ENCODE measurements around the gene RPLP1. TPM values are rescaled to one million over a fixed set of nuclear protein-coding genes. Genes with fewer than 3 reads are reported as not detected.

The RPLP1 gene
- total RNA-seq, 1 donor from 2014 or later, result 119 TPM

DNA sequence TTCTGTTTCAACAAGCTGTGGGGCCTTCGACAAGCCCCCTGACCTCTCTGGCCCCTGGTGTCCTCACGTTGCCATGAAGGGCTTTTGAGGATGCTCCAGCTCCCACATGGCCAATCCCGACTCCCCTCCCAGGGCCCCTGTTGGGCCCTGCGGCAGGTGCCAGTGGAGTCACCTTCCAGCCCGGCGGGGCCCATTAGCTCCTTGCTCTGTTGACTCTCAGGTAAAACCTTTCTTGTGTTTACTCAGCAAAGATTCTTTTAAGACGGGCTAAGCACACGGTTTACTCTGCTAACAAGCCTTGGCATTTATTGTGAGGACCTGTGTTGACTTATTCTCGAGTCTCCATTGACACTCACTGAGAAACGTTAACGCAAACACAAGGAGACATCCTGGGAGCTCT lies 15.0 kb downstream of the RPLP1 start:
- no peaks in the 10 kb centered on the region for H3K27me3 ChIP-seq (ENCODE audit: control insufficient read depth in 3 of 3, insufficient read depth in 3 of 3, low read length in 3 of 3)
- no peak overlapping the region for H3K27ac ChIP-seq (ENCODE audit: low read depth, low read length)
- H3K4me3 ChIP-seq (ENCODE audit: low read length in 3 of 3), result no peak overlapping the region
- H3K9ac ChIP-seq (ENCODE audit: low read depth in 1 of 3, low read length in 3 of 3), result no peak overlapping the region
- H3K36me3 ChIP-seq (ENCODE audit: control insufficient read depth in 3 of 3, insufficient read depth in 3 of 3, low read length in 3 of 3), result no peaks in the 10 kb centered on the region
- H3K4me1 ChIP-seq (ENCODE audit: control insufficient read depth in 3 of 3, insufficient read depth in 3 of 3, low read length in 3 of 3), result peaks cover 4 to 7% (median 7%) of the 10 kb centered on the region in 3 donors
- no peaks in the 10 kb centered on the region for H3K9me3 ChIP-seq (ENCODE audit: control insufficient read depth in 3 of 3, low read length in 3 of 3)

- Histone ChIP-seq H3K9me3 (ENCODE audit: control insufficient read depth in 3 of 3, low read length in 3 of 3) (no peaks in the 10 kb centered on the region), H3K4me3 (ENCODE audit: low read length in 3 of 3) (no peak overlapping the region), H3K36me3 (ENCODE audit: control insufficient read depth in 3 of 3, insufficient read depth in 3 of 3, low read length in 3 of 3) (no peaks in the 10 kb centered on the region), H3K27me3 (ENCODE audit: control insufficient read depth in 3 of 3, insufficient read depth in 3 of 3, low read length in 3 of 3) (no peaks in the 10 kb centered on the region), H3K9ac (ENCODE audit: low read depth in 1 of 3, low read length in 3 of 3) (no peak overlapping the region), H3K27ac (ENCODE audit: low read depth, low read length) (no peak overlapping the region), H3K4me1 (ENCODE audit: control insufficient read depth in 3 of 3, insufficient read depth in 3 of 3, low read length in 3 of 3) (peaks cover under 1 to 4% (median 2%) of the 10 kb centered on the region in 3 donors)
Measured at GRCh38 chr15:69468241-69469121, 15.9 kb downstream of the RPLP1 start.

- Histone ChIP-seq H3K27me3 (ENCODE audit: control insufficient read depth in 3 of 3, insufficient read depth in 3 of 3, low read length in 3 of 3) (no peaks in the 10 kb centered on the region), H3K4me1 (ENCODE audit: control insufficient read depth in 3 of 3, insufficient read depth in 3 of 3, low read length in 3 of 3) (peaks cover 0 to 2% (median 0%) of the 10 kb centered on the region in 3 donors), H3K9me3 (ENCODE audit: control insufficient read depth in 3 of 3, low read length in 3 of 3) (no peaks in the 10 kb centered on the region), H3K9ac (ENCODE audit: low read depth in 1 of 3, low read length in 3 of 3) (no peak overlapping the region), H3K27ac (ENCODE audit: low read depth, low read length) (no peak overlapping the region), H3K4me3 (ENCODE audit: low read length in 3 of 3) (no peak overlapping the region), H3K36me3 (ENCODE audit: control insufficient read depth in 3 of 3, insufficient read depth in 3 of 3, low read length in 3 of 3) (no peaks in the 10 kb centered on the region)
Measured at GRCh38 chr15:69469467-69470201, 17.0 kb downstream of the RPLP1 start.

GRCh38 chr15:69472046-69472445 lies 19.4 kb downstream of the RPLP1 start:
- H3K36me3 ChIP-seq (ENCODE audit: control insufficient read depth in 3 of 3, insufficient read depth in 3 of 3, low read length in 3 of 3), result no peaks in the 10 kb centered on the region
- H3K4me3 ChIP-seq (ENCODE audit: low read length in 3 of 3), result no peak overlapping the region
- no peak overlapping the region for H3K9ac ChIP-seq (ENCODE audit: low read depth in 1 of 3, low read length in 3 of 3)
- H3K9me3 ChIP-seq (ENCODE audit: control insufficient read depth in 3 of 3, low read length in 3 of 3), result no peaks in the 10 kb centered on the region
- peaks cover 0 to 2% (median 0%) of the 10 kb centered on the region in 3 donors for H3K4me1 ChIP-seq (ENCODE audit: control insufficient read depth in 3 of 3, insufficient read depth in 3 of 3, low read length in 3 of 3)
- no peak overlapping the region for H3K27ac ChIP-seq (ENCODE audit: low read depth, low read length)
- no peaks in the 10 kb centered on the region for H3K27me3 ChIP-seq (ENCODE audit: control insufficient read depth in 3 of 3, insufficient read depth in 3 of 3, low read length in 3 of 3)

- Histone ChIP-seq H3K9me3 (ENCODE audit: control insufficient read depth in 3 of 3, low read length in 3 of 3) (no peaks in the 10 kb centered on the region), H3K36me3 (ENCODE audit: control insufficient read depth in 3 of 3, insufficient read depth in 3 of 3, low read length in 3 of 3) (no peaks in the 10 kb centered on the region), H3K27me3 (ENCODE audit: control insufficient read depth in 3 of 3, insufficient read depth in 3 of 3, low read length in 3 of 3) (no peaks in the 10 kb centered on the region), H3K27ac (ENCODE audit: low read depth, low read length) (no peak overlapping the region), H3K9ac (ENCODE audit: low read depth in 1 of 3, low read length in 3 of 3) (no peak overlapping the region), H3K4me1 (ENCODE audit: control insufficient read depth in 3 of 3, insufficient read depth in 3 of 3, low read length in 3 of 3) (peaks cover 0 to 2% (median 0%) of the 10 kb centered on the region in 3 donors), H3K4me3 (ENCODE audit: low read length in 3 of 3) (no peak overlapping the region)
Measured at GRCh38 chr15:69472562-69472961, 19.9 kb downstream of the RPLP1 start.

- no peaks in the 10 kb centered on the region for H3K9me3 ChIP-seq (ENCODE audit: control insufficient read depth in 3 of 3, low read length in 3 of 3)
- no peaks in the 10 kb centered on the region for H3K4me1 ChIP-seq (ENCODE audit: control insufficient read depth in 3 of 3, insufficient read depth in 3 of 3, low read length in 3 of 3)
- H3K27me3 ChIP-seq (ENCODE audit: control insufficient read depth in 3 of 3, insufficient read depth in 3 of 3, low read length in 3 of 3), result no peaks in the 10 kb centered on the region
- no peak overlapping the region for H3K9ac ChIP-seq (ENCODE audit: low read depth in 1 of 3, low read length in 3 of 3)
- H3K4me3 ChIP-seq (ENCODE audit: low read length in 3 of 3), result no peak overlapping the region
- no peak overlapping the region for H3K27ac ChIP-seq (ENCODE audit: low read depth, low read length)
- H3K36me3 ChIP-seq (ENCODE audit: control insufficient read depth in 3 of 3, insufficient read depth in 3 of 3, low read length in 3 of 3), result no peaks in the 10 kb centered on the region
Measured at GRCh38 chr15:69474291-69474690, 21.7 kb downstream of the RPLP1 start.

- Histone ChIP-seq H3K9me3 (ENCODE audit: control insufficient read depth in 3 of 3, low read length in 3 of 3) (peaks cover 0 to 2% (median 0%) of the 10 kb centered on the region in 3 donors), H3K9ac (ENCODE audit: low read depth in 1 of 3, low read length in 3 of 3) (no peak overlapping the region), H3K4me3 (ENCODE audit: low read length in 3 of 3) (no peak overlapping the region), H3K36me3 (ENCODE audit: control insufficient read depth in 3 of 3, insufficient read depth in 3 of 3, low read length in 3 of 3) (no peaks in the 10 kb centered on the region), H3K4me1 (ENCODE audit: control insufficient read depth in 3 of 3, insufficient read depth in 3 of 3, low read length in 3 of 3) (no peaks in the 10 kb centered on the region), H3K27me3 (ENCODE audit: control insufficient read depth in 3 of 3, insufficient read depth in 3 of 3, low read length in 3 of 3) (no peaks in the 10 kb centered on the region), H3K27ac (ENCODE audit: low read depth, low read length) (no peak overlapping the region)
Measured at GRCh38 chr15:69474846-69475455, 22.3 kb downstream of the RPLP1 start.

DNA sequence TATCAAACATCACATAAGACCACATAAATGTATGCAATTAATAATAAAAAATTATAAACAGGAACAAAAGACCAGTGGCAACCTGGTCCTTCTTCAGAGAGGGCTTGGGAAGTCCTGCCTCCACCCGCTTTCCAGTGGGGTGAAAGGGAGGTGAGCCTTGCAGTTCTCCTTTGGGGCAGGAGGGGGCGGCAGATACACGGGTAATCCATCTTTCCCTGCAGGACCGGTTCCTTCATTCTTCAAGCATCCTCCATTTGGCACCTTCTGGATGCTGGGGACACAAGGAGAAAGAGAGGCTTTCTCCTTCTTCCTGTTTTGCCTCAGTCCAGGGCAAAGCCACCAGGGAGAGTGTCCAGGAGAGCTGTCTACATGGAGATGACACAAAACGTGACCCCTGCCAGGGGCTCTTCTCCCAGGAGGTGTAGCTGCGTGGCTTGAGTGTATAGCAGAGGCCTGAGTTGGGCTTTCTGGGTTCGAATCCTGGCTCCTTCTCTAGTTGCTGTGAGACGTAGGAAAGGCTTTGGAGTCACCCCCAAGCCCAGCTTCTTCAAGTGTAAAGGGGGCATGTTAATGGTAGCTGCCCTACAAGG lies 23.2 kb downstream of the RPLP1 start:
- no peaks in the 10 kb centered on the region for H3K36me3 ChIP-seq (ENCODE audit: control insufficient read depth in 3 of 3, insufficient read depth in 3 of 3, low read length in 3 of 3)

GRCh38 chr15:69476704-69477473 lies 24.3 kb downstream of the RPLP1 start:
- Histone ChIP-seq H3K9me3 (ENCODE audit: control insufficient read depth in 3 of 3, low read length in 3 of 3) (peaks cover 0 to 4% (median 0%) of the 10 kb centered on the region in 3 donors), H3K27me3 (ENCODE audit: control insufficient read depth in 3 of 3, insufficient read depth in 3 of 3, low read length in 3 of 3) (no peaks in the 10 kb centered on the region), H3K4me3 (ENCODE audit: low read length in 3 of 3) (no peak overlapping the region), H3K36me3 (ENCODE audit: control insufficient read depth in 3 of 3, insufficient read depth in 3 of 3, low read length in 3 of 3) (no peaks in the 10 kb centered on the region), H3K27ac (ENCODE audit: low read depth, low read length) (no peak overlapping the region), H3K4me1 (ENCODE audit: control insufficient read depth in 3 of 3, insufficient read depth in 3 of 3, low read length in 3 of 3) (no peaks in the 10 kb centered on the region), H3K9ac (ENCODE audit: low read depth in 1 of 3, low read length in 3 of 3) (no peak overlapping the region)

More for the DNA sequence above, 23.2 kb downstream of the RPLP1 start:
- Histone ChIP-seq H3K27me3 (ENCODE audit: control insufficient read depth in 3 of 3, insufficient read depth in 3 of 3, low read length in 3 of 3) (no peaks in the 10 kb centered on the region), H3K9me3 (ENCODE audit: control insufficient read depth in 3 of 3, low read length in 3 of 3) (peaks cover 0 to 4% (median 0%) of the 10 kb centered on the region in 3 donors), H3K4me3 (ENCODE audit: low read length in 3 of 3) (no peak overlapping the region), H3K9ac (ENCODE audit: low read depth in 1 of 3, low read length in 3 of 3) (no peak overlapping the region), H3K27ac (ENCODE audit: low read depth, low read length) (no peak overlapping the region), H3K4me1 (ENCODE audit: control insufficient read depth in 3 of 3, insufficient read depth in 3 of 3, low read length in 3 of 3) (no peaks in the 10 kb centered on the region)

All from skeletal muscle tissue (tissue), 4 donors.